ENCODE measurements around the gene SARNP.

Gene SARNP

DNA sequence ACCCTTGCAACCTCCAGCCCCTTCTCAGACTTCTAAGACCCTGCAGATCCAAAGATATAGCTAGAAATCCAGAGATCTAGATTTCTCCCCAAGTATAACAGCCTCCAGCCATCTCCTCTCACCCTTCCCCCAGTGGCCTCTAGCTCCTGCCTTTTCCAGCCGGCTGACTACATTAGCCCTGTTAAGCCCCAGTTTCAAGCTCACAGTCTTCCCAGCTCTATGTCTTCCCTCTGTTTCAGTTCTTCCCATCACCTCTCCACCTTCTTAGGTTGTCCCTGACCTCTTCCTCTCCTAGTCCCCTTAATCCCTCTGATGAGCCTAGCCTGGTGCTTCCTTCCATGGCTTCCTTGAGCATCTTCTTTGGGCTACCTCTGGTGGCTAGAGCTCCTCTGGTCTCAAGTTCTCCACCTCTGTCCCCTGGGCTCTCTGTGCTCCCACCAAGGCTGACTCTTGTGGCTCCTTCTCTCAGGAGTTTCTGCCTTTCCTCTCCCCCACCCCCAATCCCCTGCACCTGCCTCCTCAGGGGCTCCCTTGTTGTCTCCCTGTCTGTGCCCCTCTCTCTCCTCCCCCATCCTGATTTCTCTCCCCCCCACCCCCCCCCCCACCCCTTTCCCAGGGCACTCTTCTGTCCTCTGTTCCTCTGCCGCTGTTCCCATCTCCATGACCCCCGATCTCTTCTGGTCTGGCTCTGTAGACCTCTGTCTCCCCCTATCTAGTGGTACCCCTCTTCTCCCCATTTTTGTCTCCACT lies 75.4 kb downstream of the SARNP start:
- DNase-seq: no peak

DNA sequence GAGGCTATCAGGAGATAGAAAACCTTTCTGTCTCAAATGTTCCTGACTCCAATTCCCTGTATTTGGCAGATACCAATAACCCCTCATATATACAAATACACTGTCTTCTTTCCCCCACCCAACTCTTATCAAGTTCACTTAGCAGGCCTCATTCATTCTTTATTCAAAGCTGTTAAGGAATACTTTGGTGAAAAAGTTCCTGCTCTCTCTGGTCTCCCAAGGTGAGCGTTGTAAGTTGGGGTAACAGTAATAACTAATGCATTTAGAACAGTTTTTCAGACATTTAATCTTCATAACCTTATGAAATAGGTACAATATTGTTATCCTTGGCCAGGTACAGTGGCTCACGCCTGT lies 78.5 kb downstream of the SARNP start:
- no peak for DNase-seq

GRCh38 chr12:55738123-55739024 lies 79.2 kb downstream of the SARNP start:
- peak; percentile 38 to 79 for DNase-seq

- no peak for DNase-seq
These were observed 79.9 kb downstream of the SARNP start for GRCh38 chr12:55737581-55738122.

DNA sequence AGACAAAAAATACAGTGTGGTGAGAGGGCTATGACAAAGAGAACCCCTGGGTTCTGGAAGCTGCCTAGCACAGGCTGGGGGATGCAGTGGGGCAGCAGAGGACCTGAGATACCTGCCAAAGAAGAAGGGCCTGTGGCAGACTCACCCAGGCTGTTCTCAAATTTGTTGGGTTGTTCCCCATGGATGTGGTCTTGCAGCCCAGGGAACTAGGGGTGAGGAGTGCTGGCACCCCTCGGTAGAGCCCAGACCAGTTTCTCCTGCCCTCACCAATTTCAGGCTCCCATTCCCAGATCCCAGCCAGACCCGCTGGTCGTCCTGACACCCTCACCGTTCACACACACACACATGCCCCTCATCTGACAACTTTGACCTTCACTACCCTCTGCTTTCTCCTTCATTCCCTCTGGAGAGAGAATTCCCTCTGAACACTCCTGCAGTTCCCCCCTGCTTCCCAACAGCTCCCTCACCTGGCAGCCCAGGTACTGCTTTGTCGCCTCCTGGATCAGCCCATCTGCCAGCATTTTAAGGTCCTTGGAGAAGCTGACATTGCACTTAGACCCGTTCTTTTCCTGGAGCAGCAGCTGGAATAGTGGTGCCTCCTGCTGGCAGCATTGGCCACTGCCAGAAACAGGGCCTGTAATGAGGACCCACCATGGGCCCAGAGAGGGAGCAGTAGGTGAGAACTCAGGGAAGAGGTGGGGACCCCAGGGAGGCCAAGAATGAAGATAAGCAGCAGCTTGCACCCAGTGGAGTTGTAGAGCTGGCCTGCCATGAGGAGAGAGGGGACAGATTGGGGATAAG lies 80.5 kb downstream of the SARNP start:
- DNase-seq: peak in 1 of 2 experiments; percentile 54

DNA sequence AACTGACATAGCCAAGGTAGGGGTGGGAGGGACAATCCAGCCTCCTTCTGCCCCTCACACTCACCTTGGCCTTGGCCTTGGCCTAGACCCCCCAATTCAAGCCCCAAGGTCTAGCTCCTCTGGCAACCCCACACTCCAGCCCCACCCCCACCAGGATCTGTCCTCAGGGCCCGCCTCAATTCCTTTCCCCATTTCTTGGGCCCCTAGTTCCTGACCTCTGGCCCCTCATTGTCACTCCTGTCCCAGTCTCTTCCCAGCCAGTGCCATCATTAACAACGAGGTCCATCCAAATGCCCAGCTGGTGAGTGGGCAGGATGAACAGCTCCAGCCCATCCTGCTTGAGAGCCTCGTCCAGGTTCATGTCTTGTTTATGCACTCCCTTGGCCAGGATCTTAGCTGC lies 81.4 kb downstream of the SARNP start:
- DNase-seq: no peak

DNA sequence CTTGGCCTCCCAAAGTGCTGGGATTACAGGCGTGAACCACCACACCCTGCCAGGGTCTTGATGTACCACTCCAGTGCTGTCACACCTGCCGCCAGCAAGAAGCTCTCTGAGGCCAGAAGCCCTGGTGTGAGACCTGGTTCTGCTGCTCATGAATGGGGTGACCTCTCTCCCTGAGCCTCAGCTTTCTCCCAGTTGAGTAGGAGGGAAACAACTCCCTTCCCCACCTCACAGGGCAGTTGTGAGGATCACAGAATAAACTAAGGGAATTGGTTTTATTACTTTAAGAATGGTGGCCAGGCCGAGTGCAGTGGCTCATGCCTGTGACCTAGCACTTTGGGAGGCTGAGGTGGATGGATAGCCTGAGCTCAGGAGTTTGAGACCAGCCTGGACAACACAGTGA lies 82.9 kb downstream of the SARNP start:
- no peak for DNase-seq

DNA sequence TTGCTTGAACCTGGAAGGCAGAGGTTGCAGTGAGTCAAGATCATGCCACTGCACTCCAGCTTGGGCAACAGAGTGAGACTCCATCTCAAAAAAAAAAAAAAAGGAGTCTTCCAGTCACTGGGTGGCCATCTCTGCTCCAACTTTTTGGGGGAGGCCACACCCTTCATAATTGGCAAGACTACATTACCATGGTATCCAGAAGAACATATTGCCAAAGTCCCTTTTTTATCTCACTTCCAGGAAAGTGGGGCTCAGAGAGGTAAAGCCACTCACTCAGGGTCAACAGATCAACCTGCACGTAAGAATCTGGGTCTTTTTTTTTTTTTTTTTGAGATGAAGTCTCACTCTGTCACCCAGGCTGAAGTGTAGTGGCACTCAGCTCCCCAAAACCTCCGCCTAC lies 83.7 kb downstream of the SARNP start:
- DNase-seq: no peak

- no peak for DNase-seq
These were observed 84.4 kb downstream of the SARNP start for GRCh38 chr12:55733021-55733555.

- DNase-seq: no peak
These were observed 85.2 kb downstream of the SARNP start for GRCh38 chr12:55732288-55732687.

DNA sequence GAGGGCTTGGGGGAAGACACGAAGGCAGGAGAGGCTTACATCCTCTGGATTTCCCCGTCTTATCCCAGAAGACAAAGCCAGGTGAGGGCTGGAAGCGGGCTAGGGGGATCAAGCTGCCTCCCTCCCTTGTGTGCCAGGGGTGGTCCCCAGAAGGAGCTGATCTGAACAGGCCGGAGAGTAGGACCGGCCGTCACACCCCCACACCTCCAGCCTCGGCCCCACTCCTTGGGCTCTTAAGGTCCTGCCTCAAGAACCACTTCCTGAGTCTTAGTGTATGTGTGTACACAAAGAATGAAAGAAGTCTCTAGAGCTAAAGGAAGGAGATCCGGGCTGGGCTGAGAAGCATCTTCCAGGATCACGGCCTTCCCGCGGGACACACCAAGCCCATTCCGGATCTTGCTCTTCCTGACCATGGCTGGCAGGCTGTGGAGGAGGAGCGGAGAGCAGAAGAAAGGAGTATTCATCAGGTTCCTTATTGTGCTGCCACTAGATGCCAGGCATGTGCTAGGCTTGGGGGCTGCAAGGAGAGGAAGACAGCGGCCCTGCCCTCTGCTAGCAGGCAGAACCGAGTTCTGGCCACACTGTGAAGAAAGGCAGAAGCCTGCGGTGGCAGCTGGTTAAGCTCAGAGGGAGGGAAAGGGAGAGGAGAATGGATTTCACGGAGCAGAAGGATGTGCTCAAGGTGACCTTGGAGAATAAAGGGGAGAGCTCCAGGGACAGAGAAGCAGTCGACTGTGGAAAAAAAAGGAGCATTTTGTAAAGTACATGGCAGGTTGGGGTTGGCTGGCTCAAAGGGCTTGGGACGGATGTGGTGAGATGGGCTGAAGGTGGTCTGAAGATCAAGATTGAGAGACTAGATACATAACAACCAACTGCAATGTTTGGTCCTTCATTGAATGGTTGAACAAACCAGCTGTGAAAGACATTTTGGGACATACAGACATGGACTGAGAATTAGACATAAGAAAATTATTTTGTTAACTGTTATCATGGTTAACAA lies 87.4 kb downstream of the SARNP start:
- no peak for DNase-seq

DNA sequence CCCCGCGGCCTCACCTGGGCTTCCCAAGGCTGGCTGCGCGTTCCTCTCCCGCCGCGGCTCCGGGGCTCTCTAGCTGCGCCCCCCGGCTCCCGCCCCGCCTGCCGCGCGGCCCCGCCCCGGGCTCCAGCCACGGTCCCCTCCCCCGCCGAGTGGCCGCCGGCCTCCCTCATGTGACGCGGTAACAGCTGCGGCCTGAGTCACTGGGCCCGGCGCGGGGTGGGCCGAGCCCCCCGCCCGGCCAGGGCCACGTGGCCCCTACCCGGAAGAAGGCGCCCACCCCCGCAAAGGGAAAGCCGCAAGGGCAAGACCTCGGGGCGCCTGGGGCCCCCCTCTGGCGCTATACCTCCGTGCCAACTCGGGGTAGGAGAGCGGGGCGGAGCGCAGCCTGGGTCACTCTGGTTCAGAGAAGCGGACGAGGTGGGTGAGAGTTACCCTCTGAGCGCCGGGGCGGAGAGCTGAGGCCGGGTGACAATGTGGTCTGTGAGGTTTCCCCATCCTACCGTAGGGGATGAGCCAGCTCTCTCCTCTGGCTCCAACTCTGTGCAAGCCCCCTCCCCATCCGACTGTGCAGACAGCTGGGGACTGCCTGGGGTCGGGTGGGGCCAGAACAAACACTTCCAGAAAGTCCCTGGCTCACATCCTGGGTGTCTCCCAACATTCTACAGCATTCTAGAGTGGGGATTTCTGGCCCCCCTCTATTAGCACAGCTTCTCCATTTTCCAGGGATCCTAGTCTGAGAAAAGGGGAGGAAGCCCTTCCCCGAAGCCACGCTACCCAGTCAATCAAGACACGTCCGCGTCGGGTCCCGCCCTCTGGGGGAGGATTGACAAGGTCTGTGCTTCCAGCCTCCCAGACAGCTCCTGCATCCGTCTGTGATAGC lies 88.3 kb downstream of the SARNP start, which contains the start of gene CD63:
Gene CD63 (minus strand): TSS at position 71 of the 880 bp plus-strand sequence. CDS start 668 bp downstream, outside the sequence.
- peak; percentile 42 to 67 for DNase-seq

GRCh38 chr12:55728186-55728938 lies 89.2 kb downstream of the SARNP start:
- no peak for DNase-seq

DNA sequence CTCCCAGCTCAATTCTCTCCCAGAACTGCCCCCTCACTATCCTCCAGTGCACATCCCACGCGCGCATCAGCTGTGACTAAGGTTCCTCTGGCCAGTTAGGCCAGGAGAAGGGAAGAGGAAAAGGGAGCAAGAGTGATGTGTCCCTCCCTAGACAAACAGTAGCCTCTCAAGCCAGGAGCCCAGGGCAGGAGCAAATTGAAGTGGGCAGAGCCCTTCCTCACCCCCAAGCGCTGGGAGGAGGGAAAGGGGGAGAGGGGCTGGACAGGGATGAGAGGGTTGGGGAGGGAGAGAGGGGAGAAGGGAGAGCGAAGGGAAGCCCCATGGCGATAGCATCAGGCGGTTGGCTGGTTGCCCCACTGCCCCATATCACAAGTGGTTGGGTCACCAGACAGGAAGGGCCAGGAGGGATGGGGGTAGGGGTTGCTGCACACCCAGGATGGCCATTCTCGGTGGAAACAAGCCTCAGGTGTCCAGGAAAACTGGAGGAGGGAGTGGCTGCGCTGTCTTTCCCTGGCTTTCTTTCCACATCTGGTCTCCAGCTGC lies 89.8 kb downstream of the SARNP start:
- no peak for DNase-seq

DNA sequence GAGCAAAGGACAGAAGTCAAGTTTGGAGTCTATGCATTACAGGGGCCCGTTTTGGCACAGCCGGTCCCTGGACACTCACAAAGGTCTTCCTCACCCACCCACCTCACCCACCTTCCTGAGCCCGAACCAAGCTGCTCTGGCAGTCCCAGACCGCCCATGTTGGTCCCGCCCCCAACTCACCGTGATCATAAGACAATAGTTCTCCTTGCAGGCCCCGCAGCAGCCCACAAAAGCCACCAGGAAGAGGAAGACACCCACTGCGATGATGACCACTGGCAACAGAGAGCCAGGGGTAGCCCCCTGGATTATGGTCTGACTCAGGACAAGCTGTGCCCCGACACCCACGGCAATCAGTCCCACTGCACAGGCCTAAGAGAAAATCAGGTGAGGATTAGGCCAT lies 90.6 kb downstream of the SARNP start:
- no peak for DNase-seq

DNA sequence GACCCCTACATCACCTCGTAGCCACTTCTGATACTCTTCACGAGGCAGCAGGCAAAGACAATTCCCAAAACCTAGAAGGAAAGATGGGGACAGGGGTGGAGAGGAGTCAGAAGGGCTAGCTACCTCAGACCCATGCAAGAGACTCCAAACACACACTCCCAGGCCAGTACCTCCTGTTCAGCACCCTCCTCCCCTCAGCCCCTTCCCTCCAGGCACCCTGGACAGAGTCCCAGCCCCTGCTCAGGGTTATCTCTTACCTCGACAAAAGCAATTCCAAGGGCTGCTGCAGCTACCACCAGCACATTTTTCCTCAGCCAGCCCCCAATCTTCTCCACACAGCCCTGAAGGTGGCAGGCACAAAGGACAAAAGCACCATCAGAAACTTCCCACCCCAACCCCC lies 92.0 kb downstream of the SARNP start:
- no peak for DNase-seq

- DNase-seq: no peak
These were observed 92.6 kb downstream of the SARNP start for GRCh38 chr12:55724940-55725309.

GRCh38 chr12:55724226-55724939 lies 93.1 kb downstream of the SARNP start:
- DNase-seq: peak in 1 of 2 experiments; percentile 26

All from NCI-H1930 (cell line).